Progenitor cell of endocrine pancreas (in vitro differentiated cells): ENCODE results near the gene GGA3. TPM values are rescaled to one million over a fixed set of nuclear protein-coding genes. Genes with fewer than 3 reads are reported as not detected.

Experiments
- DNase-seq: peaks from one replicate; pipeline ENCODE4 v3.0.0; 2021; ENCODE audit warnings: low spot score; ENCODE audit not compliant: unreplicated experiment
- H3K27ac Mint-ChIP-seq: 2 replicates; pipeline ENCODE4 v1.8.0; 2021; ENCODE audit warnings: mild to moderate bottlenecking, moderate library complexity, mixed read lengths
- H3K27me3 Mint-ChIP-seq: 2 replicates; pipeline ENCODE4 v1.8.0; 2021; ENCODE audit warnings: mixed read lengths
- H3K36me3 Mint-ChIP-seq: 2 replicates; pipeline ENCODE4 v1.8.0; 2022; ENCODE audit warnings: mixed read lengths; ENCODE audit not compliant: insufficient read depth
- H3K4me1 Mint-ChIP-seq: 2 replicates; pipeline ENCODE4 v1.8.0; 2021; ENCODE audit warnings: low read depth, mixed read lengths
- H3K4me3 Mint-ChIP-seq: 2 replicates; pipeline ENCODE4 v1.8.0; 2021; ENCODE audit warnings: low read depth, mild to moderate bottlenecking, moderate library complexity, mixed read lengths
- H3K9me3 Mint-ChIP-seq: 2 replicates; pipeline ENCODE4 v1.8.0; 2021; ENCODE audit warnings: low read depth, mixed read lengths
- CTCF ChIP-seq: fragments of 200-600 bp; sonication (generic); IDR thresholded peaks from one replicate; pipeline ENCODE4 v1.5.0; 2021; ENCODE audit warnings: antibody characterized with exemption, mild to moderate bottlenecking; ENCODE audit not compliant: unreplicated experiment
- total RNA-seq: library from RNA; stranded (reverse); gene quantifications from 2 replicates; pipeline ENCODE4 v1.2.1, GENCODE V29; 2021

Gene GGA3
- total RNA-seq, 1 donor from 2014 or later, result 68.1 TPM

- no peak overlapping the region for H3K27ac Mint-ChIP-seq
- no peaks in the 10 kb centered on the region for H3K9me3 Mint-ChIP-seq
- TF ChIP-seq CTCF, result no peak
- H3K4me3 Mint-ChIP-seq, result no peak overlapping the region
- H3K27me3 Mint-ChIP-seq, result no peaks in the 10 kb centered on the region
- no peak for DNase-seq
- H3K36me3 Mint-ChIP-seq, result peaks cover 15% of the 10 kb centered on the region
- no peaks in the 10 kb centered on the region for H3K4me1 Mint-ChIP-seq
Observed at GRCh38 chr17:75237100-75238014, 24.0 kb downstream of the GGA3 start.

- TF ChIP-seq CTCF, result no peak
- H3K4me1 Mint-ChIP-seq, result no peaks in the 10 kb centered on the region
- H3K4me3 Mint-ChIP-seq, result no peak overlapping the region
- no peak overlapping the region for H3K27ac Mint-ChIP-seq
- no peaks in the 10 kb centered on the region for H3K27me3 Mint-ChIP-seq
- H3K9me3 Mint-ChIP-seq, result no peaks in the 10 kb centered on the region
- H3K36me3 Mint-ChIP-seq, result peaks cover 11% of the 10 kb centered on the region
- DNase-seq, result no peak
Observed at GRCh38 chr17:75232786-75233185, 28.6 kb downstream of the GGA3 start.

GRCh38 chr17:75231741-75232464 lies 29.5 kb downstream of the GGA3 start:
- H3K36me3 Mint-ChIP-seq, result peaks cover 11% of the 10 kb centered on the region
- no peak overlapping the region for H3K4me3 Mint-ChIP-seq
- no peaks in the 10 kb centered on the region for H3K27me3 Mint-ChIP-seq
- no peak overlapping the region for H3K27ac Mint-ChIP-seq
- TF ChIP-seq CTCF, result no peak
- no peaks in the 10 kb centered on the region for H3K4me1 Mint-ChIP-seq
- no peak for DNase-seq
- no peaks in the 10 kb centered on the region for H3K9me3 Mint-ChIP-seq

GRCh38 chr17:75231071-75231470 lies 30.3 kb downstream of the GGA3 start:
- TF ChIP-seq CTCF, result no peak
- H3K9me3 Mint-ChIP-seq, result no peaks in the 10 kb centered on the region
- H3K27ac Mint-ChIP-seq, result no peak overlapping the region
- peaks cover 11% of the 10 kb centered on the region for H3K36me3 Mint-ChIP-seq
- no peaks in the 10 kb centered on the region for H3K27me3 Mint-ChIP-seq
- no peaks in the 10 kb centered on the region for H3K4me1 Mint-ChIP-seq
- DNase-seq, result no peak
- no peak overlapping the region for H3K4me3 Mint-ChIP-seq

- Mint-ChIP-seq H3K36me3 (peaks cover 5% of the 10 kb centered on the region), H3K4me1 (no peaks in the 10 kb centered on the region), H3K27me3 (no peaks in the 10 kb centered on the region), H3K4me3 (no peak overlapping the region), H3K9me3 (no peaks in the 10 kb centered on the region), H3K27ac (no peak overlapping the region)
- no peak for TF ChIP-seq CTCF
- DNase-seq, result no peak
Observed at GRCh38 chr17:75228847-75229246, 32.6 kb downstream of the GGA3 start.
